ENCODE results near the gene TGFA. TPM values are rescaled to one million over a fixed set of nuclear protein-coding genes. Genes with fewer than 3 reads are reported as not detected.
A peak's percentile ranks its signal among the peaks of the same experiment; 100 is the strongest.

TGFA gene
- total RNA-seq, 4 donors from 2014 or later = 15.8 to 75.8 (median 52.0) TPM

GRCh38 chr2:70531419-70532086 lies 22.1 kb downstream of the TGFA start:
- H3K27ac ChIP-seq = peak overlapping the region in 2 of 4 donors; percentile 11 to 61
- peaks cover 0 to 19% (median 0%) of the 10 kb centered on the region in 3 donors for H3K4me1 ChIP-seq
- DNase-seq = no peak
- H3K36me3 ChIP-seq = no peaks in the 10 kb centered on the region
- TF ChIP-seq CTCF (IDR thresholded peaks at IDR 0.05) (no peak), POLR2A (IDR thresholded peaks at IDR 0.05) (no peak)
- intact Hi-C loops (cut with DNase I) = no loop called here
- no peak overlapping the region for H3K4me3 ChIP-seq
- 51 to 68% methylated on average over 3 of the region's 3 CpGs for WGBS, 2 donors
- no peaks in the 10 kb centered on the region for H3K27me3 ChIP-seq
- H3K9me3 ChIP-seq = no peaks in the 10 kb centered on the region

GRCh38 chr2:70529610-70530009 lies 24.0 kb downstream of the TGFA start:
- H3K9me3 ChIP-seq = no peaks in the 10 kb centered on the region
- H3K27ac ChIP-seq = no peak overlapping the region
- TF ChIP-seq CTCF (IDR thresholded peaks at IDR 0.05) (no peak), POLR2A (IDR thresholded peaks at IDR 0.05) (no peak)
- H3K4me1 ChIP-seq = peaks cover 14 to 38% (median 15%) of the 10 kb centered on the region in 3 donors
- intact Hi-C loops (cut with DNase I) = no loop called here
- H3K27me3 ChIP-seq = no peaks in the 10 kb centered on the region
- WGBS, 2 donors = 89 to 100% methylated on average over 2 of the region's 2 CpGs
- no peak for DNase-seq
- no peaks in the 10 kb centered on the region for H3K36me3 ChIP-seq
- H3K4me3 ChIP-seq = no peak overlapping the region

GRCh38 chr2:70528929-70529328 lies 24.7 kb downstream of the TGFA start:
- intact Hi-C loops (cut with DNase I) = no loop called here
- Histone ChIP-seq H3K27me3 (no peaks in the 10 kb centered on the region), H3K36me3 (no peaks in the 10 kb centered on the region), H3K4me1 (peaks cover 17 to 45% (median 21%) of the 10 kb centered on the region in 3 donors), H3K27ac (no peak overlapping the region), H3K4me3 (no peak overlapping the region), H3K9me3 (no peaks in the 10 kb centered on the region)
- no peak for TF ChIP-seq POLR2A (IDR thresholded peaks at IDR 0.05)
- WGBS, 2 donors = 60 to 67% methylated on average over 3 of the region's 3 CpGs
- DNase-seq = no peak

GRCh38 chr2:70528276-70528675 lies 25.4 kb downstream of the TGFA start:
- H3K9me3 ChIP-seq = no peaks in the 10 kb centered on the region
- no peak for TF ChIP-seq POLR2A (IDR thresholded peaks at IDR 0.05)
- no peak for TF ChIP-seq CTCF (IDR thresholded peaks at IDR 0.05)
- no peaks in the 10 kb centered on the region for H3K27me3 ChIP-seq
- no peak overlapping the region for H3K4me3 ChIP-seq
- H3K27ac ChIP-seq = no peak overlapping the region
- intact Hi-C loops (cut with DNase I) = no loop called here
- H3K36me3 ChIP-seq = no peaks in the 10 kb centered on the region
- 87 to 91% methylated on average over 3 to 7 of the region's 7 CpGs for WGBS, 2 donors
- no peak for DNase-seq
- peaks cover 23 to 52% (median 27%) of the 10 kb centered on the region in 3 donors for H3K4me1 ChIP-seq

- intact Hi-C loops (cut with DNase I) = no loop called here
- 63 to 70% methylated on average over 4 of the region's 4 CpGs for WGBS, 2 donors
- no peak for TF ChIP-seq POLR2A (IDR thresholded peaks at IDR 0.05)
- no peak for TF ChIP-seq CTCF (IDR thresholded peaks at IDR 0.05)
- DNase-seq = no peak
- peaks cover 25 to 59% (median 27%) of the 10 kb centered on the region in 3 donors for H3K4me1 ChIP-seq
- no peaks in the 10 kb centered on the region for H3K9me3 ChIP-seq
- H3K4me3 ChIP-seq = no peak overlapping the region
- no peaks in the 10 kb centered on the region for H3K27me3 ChIP-seq
- no peak overlapping the region for H3K27ac ChIP-seq
- H3K36me3 ChIP-seq = no peaks in the 10 kb centered on the region
These were observed 26.1 kb downstream of the TGFA start for GRCh38 chr2:70527447-70528080.
